K562 (cell line): ENCODE measurements around the gene ALDH1A2.

ENCODE experiments used
- CHCHD3 ChIP-seq: fragments of 250-450 bp; sonication (Bioruptor Pico); IDR thresholded peaks from 2 replicates; pipeline ENCODE4 v2.1.2; 2022; ENCODE audit warnings: mild to moderate bottlenecking
- EP300 ChIP-seq: IDR thresholded peaks from 2 replicates; pipeline ENCODE4 v1.6.1; 2012; ENCODE audit warnings: low read length, improper control_type of control experiment
- ESRRA ChIP-seq: fragments of 450-650 bp; IDR thresholded peaks from 2 replicates; pipeline ENCODE4 v1.6.1; 2014; ENCODE audit warnings: low read depth, mild to moderate bottlenecking, moderate library complexity, borderline replicate concordance
- FIP1L1 ChIP-seq: fragments of 200-400 bp; formaldehyde crosslinking; IDR thresholded peaks from 2 replicates; pipeline ENCODE4 v1.6.1; 2018; ENCODE audit warnings: mild to moderate bottlenecking, low read depth, low read length; ENCODE audit not compliant: poor library complexity, severe bottlenecking
- JUN ChIP-seq, 2 experiments: sonication (generic) in 1 of 2; formaldehyde crosslinking in 1 of 2; IDR thresholded peaks; 2 replicates each; pipeline versions ENCODE4 v1.6.1 to v1.8.0; 2012 to 2022; ENCODE audit warnings: borderline replicate concordance in 2 of 2, mild to moderate bottlenecking in 2 of 2, improper control_type of control experiment in 1 of 2, low read depth in 1 of 2, low read length in 1 of 2, missing genetic modification reagents in 1 of 2
- NR2F6 ChIP-seq: fragments of 450-650 bp; formaldehyde crosslinking; IDR thresholded peaks from 2 replicates; pipeline ENCODE4 v1.4.0; 2020; ENCODE audit warnings: mild to moderate bottlenecking
- POLR2A ChIP-seq: fragments of 450-650 bp; conservative IDR thresholded peaks from 2 replicates; pipeline ENCODE4 v1.6.1; 2016
- POLR2AphosphoS5 ChIP-seq: IDR thresholded peaks from 2 replicates; pipeline ENCODE4 v1.6.1; 2011; ENCODE audit warnings: mild to moderate bottlenecking, low read depth, low read length, moderate library complexity; ENCODE audit not compliant: control insufficient read depth, insufficient read depth
- TBP ChIP-seq: optimal IDR thresholded peaks from 2 replicates; pipeline ENCODE3; 2011; ENCODE audit warnings: low read depth, low read length, improper control_type of control experiment
- YY1 ChIP-seq, 3 experiments: IDR thresholded peaks; 2 replicates each; pipeline ENCODE4 v1.6.1; 2011; ENCODE audit warnings: low read length in 2 of 3, mild to moderate bottlenecking in 2 of 3, moderate library complexity in 2 of 3, borderline replicate concordance in 1 of 3, control low read depth in 1 of 3, low read depth in 1 of 3; ENCODE audit not compliant: insufficient read depth in 3 of 3, insufficient replicate concordance in 2 of 3, control insufficient read depth in 1 of 3, insufficient read length in 1 of 3; ENCODE audit errors: extremely low read depth in 1 of 3
- TF ChIP-seq, protein P1 (sequence below), 3 experiments: IDR thresholded peaks in 2 of 3; conservative IDR thresholded peaks in 1 of 3; 2 replicates each; pipeline ENCODE4 v1.5.1; 2011 to 2012; ENCODE audit warnings: low read length in 3 of 3, mild to moderate bottlenecking in 3 of 3, control low read depth in 2 of 3, improper control_type of control experiment in 1 of 3, inconsistent platforms in 1 of 3, low read depth in 1 of 3, mixed read lengths in 1 of 3, moderate library complexity in 1 of 3; ENCODE audit not compliant: insufficient read depth in 2 of 3

DNA sequence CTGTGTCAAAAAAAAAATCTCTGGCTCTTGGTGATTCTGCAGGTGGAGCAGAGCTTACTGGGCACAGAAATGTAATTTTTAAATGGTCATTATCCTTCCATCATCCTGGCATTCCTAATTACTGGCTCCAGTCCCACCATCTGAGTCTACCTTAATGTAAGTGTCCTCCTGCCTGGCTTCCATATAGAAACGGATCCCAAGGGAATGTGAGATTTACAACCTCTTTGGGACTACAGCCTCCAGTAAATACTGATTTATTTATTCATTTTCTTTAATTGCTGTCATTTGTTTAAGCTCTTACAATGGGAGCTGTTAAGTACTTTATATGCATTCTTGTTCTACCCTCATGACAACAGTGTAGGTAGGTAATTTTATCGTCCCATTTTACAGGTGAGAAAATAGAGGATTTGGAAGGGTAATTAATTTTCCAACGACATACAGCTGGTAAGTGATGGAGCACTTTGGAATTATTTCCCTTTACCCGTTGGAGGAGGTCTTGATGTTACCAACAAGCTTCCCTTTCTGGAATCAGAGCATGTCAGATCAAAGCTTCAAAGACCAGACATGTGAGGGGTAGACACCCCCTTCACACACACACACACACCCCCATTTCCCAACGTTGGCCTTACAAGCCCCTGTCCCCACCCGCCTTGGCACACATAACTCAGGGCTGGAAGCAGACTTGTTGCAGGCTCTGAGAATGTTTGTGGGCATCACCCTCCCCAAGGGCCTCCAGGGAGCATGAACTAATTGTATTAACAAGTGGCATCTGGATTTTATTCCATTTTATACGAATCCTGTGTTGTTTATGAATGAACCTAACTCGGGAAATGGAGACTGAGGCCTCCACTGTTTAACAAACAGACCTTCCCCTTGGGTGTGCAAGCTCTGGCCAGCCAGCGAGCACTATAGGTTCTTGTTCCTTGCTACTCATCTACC, 116.9 kb downstream of the ALDH1A2 start:
- TF ChIP-seq, protein P1, sequence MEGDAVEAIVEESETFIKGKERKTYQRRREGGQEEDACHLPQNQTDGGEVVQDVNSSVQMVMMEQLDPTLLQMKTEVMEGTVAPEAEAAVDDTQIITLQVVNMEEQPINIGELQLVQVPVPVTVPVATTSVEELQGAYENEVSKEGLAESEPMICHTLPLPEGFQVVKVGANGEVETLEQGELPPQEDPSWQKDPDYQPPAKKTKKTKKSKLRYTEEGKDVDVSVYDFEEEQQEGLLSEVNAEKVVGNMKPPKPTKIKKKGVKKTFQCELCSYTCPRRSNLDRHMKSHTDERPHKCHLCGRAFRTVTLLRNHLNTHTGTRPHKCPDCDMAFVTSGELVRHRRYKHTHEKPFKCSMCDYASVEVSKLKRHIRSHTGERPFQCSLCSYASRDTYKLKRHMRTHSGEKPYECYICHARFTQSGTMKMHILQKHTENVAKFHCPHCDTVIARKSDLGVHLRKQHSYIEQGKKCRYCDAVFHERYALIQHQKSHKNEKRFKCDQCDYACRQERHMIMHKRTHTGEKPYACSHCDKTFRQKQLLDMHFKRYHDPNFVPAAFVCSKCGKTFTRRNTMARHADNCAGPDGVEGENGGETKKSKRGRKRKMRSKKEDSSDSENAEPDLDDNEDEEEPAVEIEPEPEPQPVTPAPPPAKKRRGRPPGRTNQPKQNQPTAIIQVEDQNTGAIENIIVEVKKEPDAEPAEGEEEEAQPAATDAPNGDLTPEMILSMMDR (IDR thresholded peaks at IDR 0.05 in 2 of 3, conservative IDR thresholded peaks at IDR 0.05 in 1 of 3; ENCODE audit: insufficient read depth in 2 of 3, low read depth in 1 of 3, low read length in 3 of 3): no peak
- TF ChIP-seq CHCHD3 (no peak), POLR2AphosphoS5 (no peak), EP300 (no peak), FIP1L1 (no peak), NR2F6 (CRISPR knock-in tag) (no peak), ESRRA (no peak), JUN (IDR thresholded peaks at IDR 0.05; ENCODE audit: borderline replicate concordance, low read depth, low read length) (no peak), JUN (CRISPR knock-in tag; IDR thresholded peaks at IDR 0.05; ENCODE audit: borderline replicate concordance) (no peak), TBP (no peak), YY1 (IDR thresholded peaks at IDR 0.05; ENCODE audit: borderline replicate concordance in 1 of 3, control insufficient read depth in 1 of 3, extremely low read depth in 1 of 3, insufficient read depth in 3 of 3, insufficient read length in 1 of 3, insufficient replicate concordance in 2 of 3, low read depth in 1 of 3, low read length in 2 of 3) (no peak), POLR2A (no peak)
